ENCODE measurements around the gene TESK2.
"Not testable (repeated sequence)": the region's sequence is repeated elsewhere in the genome, so short reads cannot be mapped to it uniquely, and the experiment has no call there.

Gene TESK2

GRCh38 chr1:45490626-45491486 is at the start of gene TESK2:
Gene TESK2 (minus strand): TSS chr1:45491163. CDS start chr1:45457785, 33,378 bp downstream.
- peak; percentile 98 for DNase-seq (ENCODE audit: low read depth)

DNA sequence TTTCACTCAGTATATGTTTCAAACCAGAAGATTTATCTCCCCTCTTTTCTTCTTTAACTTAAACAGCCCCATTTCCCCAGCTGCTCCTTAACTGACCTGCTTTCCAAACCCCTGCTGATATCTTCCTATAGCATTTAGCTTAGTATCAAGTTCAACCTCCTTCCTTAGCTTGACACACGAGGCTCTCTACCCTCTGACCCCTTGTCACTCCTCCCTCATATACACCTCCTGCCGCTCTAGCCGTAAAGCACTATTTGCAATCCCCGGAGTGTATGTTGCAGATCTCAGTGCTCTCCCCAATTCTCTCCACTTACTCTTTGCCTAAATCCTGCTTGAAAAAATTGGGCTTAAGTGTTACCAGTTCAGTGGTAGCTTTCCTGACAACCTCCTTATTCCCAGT is 45.9 kb upstream of the TESK2 start:
- DNase-seq (ENCODE audit: low read depth) = no peak

DNA sequence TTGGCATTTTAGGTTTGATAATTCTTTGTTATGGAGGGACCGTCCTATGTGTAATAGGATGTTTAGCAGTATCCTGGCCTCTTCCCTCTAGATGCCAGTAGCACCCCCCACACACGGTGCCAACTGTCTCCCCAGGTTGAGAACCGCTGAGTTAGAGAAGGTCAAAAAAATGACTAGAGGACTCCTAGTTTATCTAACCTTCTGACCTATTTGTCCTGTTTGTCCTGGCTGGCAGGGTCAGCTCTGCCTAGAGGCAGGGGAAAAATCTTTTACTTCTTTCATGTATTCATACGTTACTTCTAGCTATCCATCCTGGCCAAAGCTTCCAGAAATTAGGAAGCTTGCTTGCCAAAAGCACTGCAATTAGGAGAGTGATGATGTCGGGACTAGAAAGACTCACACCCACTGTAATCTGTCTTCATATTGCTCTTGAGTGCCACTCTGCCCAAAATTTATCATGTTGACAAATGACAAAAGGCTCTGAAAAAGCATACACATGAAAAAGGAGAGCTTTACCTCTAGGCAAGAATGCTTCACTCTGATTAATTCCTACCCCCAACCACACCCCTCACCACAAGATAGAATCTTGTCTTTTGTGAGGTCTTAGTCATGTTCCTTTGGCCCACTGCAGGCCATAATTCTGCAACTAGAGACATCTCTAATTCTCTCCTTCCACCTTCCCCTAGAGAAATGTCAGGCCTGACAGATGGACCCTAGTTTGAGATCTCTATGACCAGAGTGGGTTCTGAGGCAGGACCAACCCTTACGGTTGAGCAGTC is 45.2 kb upstream of the TESK2 start:
- DNase-seq (ENCODE audit: low read depth) = no peak

DNA sequence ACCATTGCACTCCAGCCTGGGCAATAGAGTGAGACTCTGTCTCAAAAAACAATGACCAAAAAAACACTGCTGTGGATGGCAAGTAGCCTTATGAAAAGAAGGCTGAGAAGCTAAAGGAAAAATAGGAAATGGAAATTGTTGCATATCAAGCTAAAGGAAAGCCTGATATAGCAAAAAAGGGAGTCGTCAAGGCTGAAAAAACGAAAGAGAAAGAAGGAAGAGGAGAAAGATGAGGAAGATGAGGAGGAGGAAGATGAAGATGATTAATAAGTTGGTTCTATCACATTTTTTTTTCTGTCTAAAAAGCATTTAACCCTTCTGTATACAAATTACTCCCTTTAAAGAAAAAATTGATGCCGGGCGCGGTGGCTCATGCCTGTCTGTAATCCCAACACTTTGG is 40.9 kb upstream of the TESK2 start:
- DNase-seq (ENCODE audit: low read depth) = no peak

- DNase-seq (ENCODE audit: low read depth) = no peak
These were observed 39.7 kb upstream of the TESK2 start for GRCh38 chr1:45530632-45531135.

DNA sequence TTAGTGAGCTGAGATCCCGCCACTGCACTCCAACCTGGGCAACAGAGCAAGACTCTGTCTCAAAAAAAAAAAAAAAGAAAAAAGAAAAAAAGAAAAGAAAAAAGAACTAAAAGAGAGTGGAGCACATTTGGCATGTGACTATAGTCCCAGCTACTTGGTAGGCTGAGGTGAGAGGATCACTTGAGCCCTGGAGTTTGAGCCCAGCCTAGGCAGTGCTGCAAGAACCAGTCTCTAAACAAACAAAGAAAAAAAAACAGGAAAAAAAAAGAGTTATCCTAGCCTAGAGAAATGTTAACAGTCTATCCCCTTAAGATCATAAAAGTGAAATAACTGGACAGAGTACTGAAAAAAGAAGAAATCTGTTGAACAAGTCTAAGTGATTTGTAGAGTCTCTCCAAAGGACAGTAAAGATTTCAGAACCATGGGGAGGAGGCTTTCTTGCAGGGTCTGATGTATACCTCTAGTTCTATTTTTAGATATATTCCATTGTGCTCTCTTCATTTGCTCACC is 35.2 kb upstream of the TESK2 start:
- DNase-seq (ENCODE audit: low read depth) = no peak

GRCh38 chr1:45523975-45524374 is 33.0 kb upstream of the TESK2 start:
- DNase-seq (ENCODE audit: low read depth) = not testable (repeated sequence)

DNA sequence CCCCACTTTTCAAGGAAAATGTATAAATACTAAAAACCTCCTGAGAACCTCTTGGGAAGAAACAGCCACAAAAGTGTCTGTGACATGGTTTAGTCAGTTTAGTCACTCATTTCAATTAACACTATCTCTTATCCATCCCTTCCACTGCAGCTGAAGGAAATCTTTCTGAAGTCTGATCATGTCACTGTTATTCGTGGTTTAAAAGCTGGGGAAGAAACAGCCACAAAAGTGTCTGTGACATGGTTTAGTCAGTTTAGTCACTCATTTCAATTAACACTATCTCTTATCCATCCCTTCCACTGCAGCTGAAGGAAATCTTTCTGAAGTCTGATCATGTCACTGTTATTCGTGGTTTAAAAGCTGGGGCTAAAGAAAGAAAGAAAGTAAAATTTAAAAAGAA is 32.6 kb upstream of the TESK2 start:
- not testable (repeated sequence) for DNase-seq (ENCODE audit: low read depth)

DNA sequence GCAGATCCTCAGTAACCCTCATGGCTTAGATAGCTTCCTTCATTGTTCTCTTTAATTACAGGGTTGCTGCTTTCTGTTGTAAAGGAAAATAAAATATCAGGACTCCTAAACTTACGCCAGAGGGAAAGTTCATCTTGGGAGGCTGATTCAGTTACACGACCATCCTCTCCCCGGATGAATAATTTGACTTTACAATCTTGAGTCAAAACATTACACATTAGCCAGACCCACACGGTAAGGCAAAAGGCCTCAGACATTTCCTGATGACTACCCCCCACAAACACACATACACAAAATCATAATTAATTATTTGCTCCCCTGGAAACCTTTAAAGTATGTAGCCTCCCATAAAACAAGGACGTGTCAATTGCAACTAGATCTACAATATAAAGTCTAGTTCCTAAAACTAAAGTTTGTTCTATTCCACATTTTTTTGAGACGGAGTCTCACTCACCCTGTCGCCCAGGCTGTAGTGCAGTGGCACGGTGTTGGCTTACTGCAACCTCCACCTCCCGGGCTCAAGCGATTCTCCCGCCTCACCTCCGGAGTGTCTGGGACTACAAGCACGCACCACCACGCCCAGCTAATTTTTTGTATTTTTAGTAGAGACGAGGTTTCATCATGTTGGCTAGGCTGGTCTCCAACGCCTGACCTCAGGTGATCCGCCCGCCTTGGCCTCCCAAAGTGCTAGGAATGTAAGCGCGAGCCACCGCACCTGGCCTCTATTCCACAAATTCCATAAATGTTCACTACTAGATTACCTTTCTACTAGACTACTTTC is 31.6 kb upstream of the TESK2 start:
- no peak for DNase-seq (ENCODE audit: low read depth)

GRCh38 chr1:45521413-45522323 is 30.7 kb upstream of the TESK2 start, which contains the start of gene PRDX1:
Gene PRDX1 (minus strand): TSS chr1:45521884. CDS start chr1:45519043, 2,841 bp downstream.
- peak; percentile 94 for DNase-seq (ENCODE audit: low read depth)

DNA sequence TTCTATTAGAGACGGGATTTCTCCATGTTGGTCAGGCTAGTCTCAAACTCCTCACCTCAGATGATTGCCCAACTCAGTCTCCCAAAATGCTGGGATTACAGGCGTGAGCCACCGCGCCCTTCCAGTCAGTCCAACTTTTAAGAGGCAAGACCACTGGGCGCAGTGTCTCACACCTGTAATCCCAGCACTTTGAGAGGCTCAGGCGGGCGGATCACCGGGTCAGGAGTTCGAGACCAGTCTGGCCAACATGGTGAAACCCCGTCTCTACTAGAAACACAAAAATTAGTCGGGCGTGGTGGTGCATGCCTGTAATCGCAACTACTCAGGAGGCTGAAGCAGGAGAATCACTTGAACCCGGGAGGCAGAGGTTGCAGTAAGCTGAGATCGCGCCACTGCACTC is 28.8 kb upstream of the TESK2 start:
- not testable (repeated sequence) for DNase-seq (ENCODE audit: low read depth)

DNA sequence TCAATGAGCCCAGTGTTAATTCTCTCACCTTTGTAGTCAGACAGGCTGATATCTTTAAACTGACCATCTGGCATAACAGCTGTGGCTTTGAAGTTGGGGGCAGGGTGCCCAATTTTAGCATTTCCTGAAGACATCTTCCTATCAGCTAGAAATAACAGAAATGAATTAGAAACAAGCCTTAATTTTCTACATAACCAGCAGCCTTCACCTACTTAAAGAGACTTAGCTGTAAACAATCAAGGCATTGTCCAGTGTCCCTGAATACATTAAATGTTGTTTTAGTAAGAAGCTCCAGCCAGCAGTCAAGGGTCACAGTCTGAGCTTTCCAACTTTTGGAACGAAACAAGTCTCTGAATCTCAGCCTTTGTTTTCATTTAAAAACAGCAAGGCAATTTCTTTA is 27.9 kb upstream of the TESK2 start:
- DNase-seq (ENCODE audit: low read depth) = no peak

DNA sequence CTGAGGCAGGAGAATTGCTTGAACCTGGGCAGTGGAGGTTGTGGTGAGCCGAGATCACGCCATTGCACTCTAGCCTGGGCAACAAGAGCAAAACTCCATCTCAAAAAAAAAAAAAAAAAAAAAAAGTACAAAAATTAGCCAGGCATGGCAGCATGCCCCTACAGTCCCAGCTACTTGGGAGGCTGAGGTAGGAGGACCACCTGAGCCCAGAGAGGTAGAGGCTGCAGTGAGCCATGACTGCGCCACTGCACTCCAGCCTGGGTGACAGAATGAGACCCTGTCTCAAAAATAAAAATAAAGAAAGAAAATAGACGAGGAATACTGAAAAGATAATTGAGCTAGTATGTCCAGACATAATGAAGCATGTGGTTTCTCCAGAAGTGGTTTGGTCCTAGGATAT is 27.4 kb upstream of the TESK2 start:
- DNase-seq (ENCODE audit: low read depth) = not testable (repeated sequence)

GRCh38 chr1:45516465-45516864 is 25.5 kb upstream of the TESK2 start:
- DNase-seq (ENCODE audit: low read depth) = no peak

DNA sequence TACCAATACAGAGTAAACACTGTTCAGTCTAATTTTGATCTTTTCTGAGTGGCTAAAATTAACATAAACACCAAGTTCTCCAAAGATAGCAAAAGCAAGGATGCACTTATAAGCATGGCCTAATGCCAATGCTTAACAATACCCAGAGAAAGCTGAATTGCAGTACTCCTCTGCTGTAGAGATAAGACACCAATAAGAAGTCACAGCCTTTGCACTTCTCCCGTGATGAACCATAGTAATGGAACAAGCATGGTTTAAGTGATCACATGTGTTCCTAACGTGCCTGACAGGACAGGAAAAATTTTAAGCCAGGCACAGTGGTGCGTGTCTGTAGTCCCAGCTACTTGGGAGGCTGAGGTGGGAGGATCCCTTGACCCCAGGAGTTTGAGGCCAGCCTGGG is 25.1 kb upstream of the TESK2 start:
- no peak for DNase-seq (ENCODE audit: low read depth)

DNA sequence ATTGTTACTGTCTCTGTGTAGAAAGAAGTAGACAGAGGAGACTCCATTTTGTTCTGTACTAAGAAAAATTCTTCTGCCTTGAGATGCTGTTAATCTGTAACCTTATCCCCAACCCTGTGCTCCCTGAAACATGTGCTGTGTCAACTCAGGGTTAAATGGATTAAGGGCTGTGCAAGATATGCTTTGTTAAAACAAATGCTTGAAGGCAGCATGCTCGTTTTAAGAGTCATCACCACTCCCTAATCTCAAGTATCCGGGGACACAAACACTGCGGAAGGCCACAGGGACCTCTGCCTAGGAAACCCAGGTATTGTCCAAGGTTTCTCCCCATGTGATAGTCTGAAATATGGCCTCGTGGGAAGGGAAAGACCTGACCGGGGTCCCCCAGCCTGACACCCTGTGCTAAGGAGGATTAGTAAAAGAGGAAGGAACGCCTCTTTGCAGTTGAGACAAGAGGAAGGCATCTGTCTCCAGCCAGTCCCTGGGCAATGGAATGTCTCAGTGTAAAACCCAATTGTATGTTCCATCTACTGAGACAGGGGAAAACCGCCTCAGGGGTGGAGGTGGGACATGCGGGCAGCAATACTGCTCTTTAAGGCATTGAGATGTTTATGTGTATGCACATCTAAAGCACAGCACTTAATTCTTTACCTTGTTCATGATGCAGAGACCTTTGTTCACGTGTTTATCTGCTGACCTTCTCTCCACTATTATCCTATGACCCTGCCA is 22.7 kb upstream of the TESK2 start:
- not testable (repeated sequence) for DNase-seq (ENCODE audit: low read depth)

- peak; percentile 55 for DNase-seq (ENCODE audit: low read depth)
These were observed 21.7 kb upstream of the TESK2 start for GRCh38 chr1:45512641-45513054.

DNA sequence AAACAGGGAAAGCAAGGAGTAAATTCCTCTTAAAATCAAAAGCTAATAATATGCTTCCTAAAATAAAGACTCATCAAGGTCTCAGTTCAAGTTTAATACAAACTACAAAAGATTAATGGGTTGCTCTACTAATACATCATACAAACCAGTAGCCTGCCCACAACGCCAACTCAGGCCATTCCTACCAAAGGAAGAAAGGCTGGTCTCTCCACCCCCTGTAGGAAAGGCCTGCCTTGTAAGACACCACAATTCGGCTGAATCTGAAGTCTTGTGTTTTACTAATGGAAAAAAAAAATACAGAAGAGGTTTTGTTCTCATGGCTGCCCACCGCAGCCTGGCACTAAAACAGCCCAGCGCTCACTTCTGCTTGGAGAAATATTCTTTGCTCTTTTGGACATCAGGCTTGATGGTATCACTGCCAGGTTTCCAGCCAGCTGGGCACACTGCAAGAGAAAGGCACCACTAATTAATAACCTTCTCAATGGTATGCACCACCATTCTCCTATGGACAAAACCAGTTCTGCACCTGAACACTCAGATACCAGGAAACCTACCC is 20.1 kb upstream of the TESK2 start:
- DNase-seq (ENCODE audit: low read depth) = no peak

DNA sequence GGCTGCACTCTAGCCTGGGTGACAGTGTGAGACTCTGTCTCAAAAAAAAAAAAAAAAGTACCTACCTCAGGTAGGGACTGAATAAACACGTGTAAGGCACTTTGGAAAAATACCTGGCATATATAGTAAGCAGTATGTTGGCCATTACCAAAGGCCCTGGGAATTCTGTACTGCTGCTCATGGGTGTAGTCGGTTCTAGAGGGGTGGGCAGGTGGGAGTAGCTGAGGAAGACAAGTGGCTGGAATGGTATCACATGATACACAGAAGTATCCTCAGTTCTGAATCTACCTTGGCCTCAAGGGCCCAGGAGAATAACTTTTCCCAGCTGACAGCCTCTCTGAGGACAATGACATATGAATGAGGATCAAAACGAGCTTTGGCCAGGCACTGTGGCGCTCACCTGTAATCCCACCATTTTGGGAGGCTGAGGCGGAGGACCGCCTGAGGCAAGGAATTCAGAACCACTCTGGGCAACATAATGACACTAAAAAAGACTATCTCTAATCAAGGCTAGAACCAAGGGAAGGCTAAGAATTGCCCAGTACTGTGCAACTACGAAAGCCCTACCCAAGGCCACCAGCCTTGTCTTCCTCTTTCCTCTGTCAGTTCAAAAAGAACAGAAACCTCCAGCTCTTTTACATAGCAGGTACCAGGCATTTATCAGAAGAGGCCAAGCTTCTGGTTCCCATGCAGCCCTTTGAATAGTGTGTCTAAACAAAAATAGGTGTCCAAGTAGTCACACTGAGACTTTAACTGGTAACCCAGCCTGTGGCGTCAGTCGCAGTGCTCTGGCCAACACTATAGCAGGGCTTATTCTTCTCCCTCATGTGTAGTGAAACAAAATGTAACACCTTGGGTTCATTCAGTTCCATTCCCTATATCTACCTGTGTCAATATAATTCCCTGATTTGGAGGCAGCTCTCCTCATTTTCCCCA is 19.3 kb upstream of the TESK2 start:
- no peak for DNase-seq (ENCODE audit: low read depth)
